ENCODE data around the gene RSF1. TPM values are rescaled to one million over a fixed set of nuclear protein-coding genes. Genes with fewer than 3 reads are reported as not detected.

The RSF1 gene
- total and polyA plus RNA-seq, 7 donors: 2.7 to 34.8 (median 30.0) TPM

- intact Hi-C loops (cut with DNase I): no loop called here
- 62 to 73% (median 73%) methylated on average over 3 of the region's 3 CpGs for WGBS, 3 donors
- Histone ChIP-seq H3K9me3 (no peaks in the 10 kb centered on the region), H3K4me3 (no peak overlapping the region), H3K27me3 (ENCODE audit: insufficient read depth in 3 of 3, low read length in 2 of 3) (peaks cover 0 to 3% (median 0%) of the 10 kb centered on the region in 3 donors), H3K36me3 (ENCODE audit: insufficient read depth in 1 of 2, low read depth in 1 of 2) (no peaks in the 10 kb centered on the region), H3K27ac (no peak overlapping the region), H3K4me1 (no peaks in the 10 kb centered on the region)
- DNase-seq (no peak), ATAC-seq (no peak)
- TF ChIP-seq CTCF (IDR thresholded peaks at IDR 0.05): no peak
Measured at GRCh38 chr11:77650123-77650522, 170.4 kb downstream of the RSF1 start.

- Histone ChIP-seq H3K27ac (no peak overlapping the region), H3K4me1 (no peaks in the 10 kb centered on the region), H3K9me3 (no peaks in the 10 kb centered on the region), H3K36me3 (ENCODE audit: insufficient read depth in 1 of 2, low read depth in 1 of 2) (no peaks in the 10 kb centered on the region), H3K4me3 (no peak overlapping the region), H3K27me3 (ENCODE audit: insufficient read depth in 3 of 3, low read length in 2 of 3) (peaks cover 0 to 3% (median 0%) of the 10 kb centered on the region in 3 donors)
- WGBS, 3 donors: 65 to 72% (median 71%) methylated on average over 3 of the region's 3 CpGs
- ATAC-seq (no peak), DNase-seq (no peak)
- no peak for TF ChIP-seq CTCF (IDR thresholded peaks at IDR 0.05)
- intact Hi-C loops (cut with DNase I): no loop called here
Measured at GRCh38 chr11:77647654-77648305, 172.7 kb downstream of the RSF1 start.

GRCh38 chr11:77644887-77645286, 175.6 kb downstream of the RSF1 start:
- WGBS, 3 donors: 79 to 80% (median 79%) methylated on average over 1 of the region's 1 CpG
- no peak for TF ChIP-seq CTCF (IDR thresholded peaks at IDR 0.05)
- no peak for DNase-seq

GRCh38 chr11:77642228-77642627, 178.3 kb downstream of the RSF1 start:
- no peak overlapping the region for H3K27ac ChIP-seq
- no peaks in the 10 kb centered on the region for H3K4me1 ChIP-seq
- 81 to 85% (median 84%) methylated on average over 2 of the region's 2 CpGs for WGBS, 3 donors
- no peak for TF ChIP-seq CTCF (IDR thresholded peaks at IDR 0.05)
- DNase-seq: no peak
- H3K36me3 ChIP-seq (ENCODE audit: insufficient read depth in 1 of 2, low read depth in 1 of 2): no peaks in the 10 kb centered on the region
- no peak overlapping the region for H3K4me3 ChIP-seq
- no peak for ATAC-seq
- intact Hi-C loops (cut with DNase I): no loop called here
- H3K9me3 ChIP-seq: no peaks in the 10 kb centered on the region
- H3K27me3 ChIP-seq (ENCODE audit: insufficient read depth in 3 of 3, low read length in 2 of 3): peaks cover 0 to 10% (median 0%) of the 10 kb centered on the region in 3 donors

More at GRCh38 chr11:77644887-77645286, 175.6 kb downstream of the RSF1 start:
- intact Hi-C loops (cut with DNase I): no loop called here
- H3K4me3 ChIP-seq: no peak overlapping the region
- H3K4me1 ChIP-seq: no peaks in the 10 kb centered on the region
- no peaks in the 10 kb centered on the region for H3K36me3 ChIP-seq (ENCODE audit: insufficient read depth in 1 of 2, low read depth in 1 of 2)
- ATAC-seq: no peak
- no peaks in the 10 kb centered on the region for H3K9me3 ChIP-seq
- no peak overlapping the region for H3K27ac ChIP-seq
- peaks cover 0 to 7% (median 0%) of the 10 kb centered on the region in 3 donors for H3K27me3 ChIP-seq (ENCODE audit: insufficient read depth in 3 of 3, low read length in 2 of 3)
